Measurements from ENCODE around the gene ZSCAN10.

DNA sequence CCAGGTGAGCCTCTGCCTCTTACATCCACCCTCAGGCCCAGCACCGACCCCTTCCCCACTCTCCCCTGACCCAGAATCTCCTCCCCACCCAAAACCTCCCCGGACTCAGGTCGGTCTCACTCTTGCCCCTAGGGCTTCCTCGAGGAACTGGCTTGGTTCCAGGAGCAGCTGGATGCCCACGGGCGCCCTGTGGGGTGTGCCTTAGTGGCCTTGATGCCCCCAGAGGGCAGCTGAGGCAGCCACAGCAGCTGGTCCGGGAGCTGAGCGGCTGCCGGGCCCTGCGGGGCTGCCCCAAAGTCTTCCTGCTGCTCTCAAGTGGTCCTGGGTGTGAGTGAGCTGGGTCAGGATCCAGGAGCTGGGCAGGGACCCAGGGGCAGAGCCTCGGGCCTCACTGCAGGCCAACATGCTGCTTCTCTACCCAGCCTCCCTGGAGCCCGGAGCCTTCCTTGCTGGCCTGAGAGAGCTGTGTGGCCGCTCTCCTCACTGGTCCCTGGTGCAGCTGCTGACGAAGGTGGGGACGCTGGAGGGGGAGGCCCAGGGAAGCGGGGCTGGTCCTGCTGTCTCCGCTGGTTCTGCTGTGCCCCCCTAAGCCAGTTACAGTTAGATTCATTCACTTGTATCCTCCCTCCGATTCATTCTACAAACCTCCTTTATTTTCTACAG lies 45.4 kb upstream of the ZSCAN10 start:
- TF ChIP-seq, protein P1, sequence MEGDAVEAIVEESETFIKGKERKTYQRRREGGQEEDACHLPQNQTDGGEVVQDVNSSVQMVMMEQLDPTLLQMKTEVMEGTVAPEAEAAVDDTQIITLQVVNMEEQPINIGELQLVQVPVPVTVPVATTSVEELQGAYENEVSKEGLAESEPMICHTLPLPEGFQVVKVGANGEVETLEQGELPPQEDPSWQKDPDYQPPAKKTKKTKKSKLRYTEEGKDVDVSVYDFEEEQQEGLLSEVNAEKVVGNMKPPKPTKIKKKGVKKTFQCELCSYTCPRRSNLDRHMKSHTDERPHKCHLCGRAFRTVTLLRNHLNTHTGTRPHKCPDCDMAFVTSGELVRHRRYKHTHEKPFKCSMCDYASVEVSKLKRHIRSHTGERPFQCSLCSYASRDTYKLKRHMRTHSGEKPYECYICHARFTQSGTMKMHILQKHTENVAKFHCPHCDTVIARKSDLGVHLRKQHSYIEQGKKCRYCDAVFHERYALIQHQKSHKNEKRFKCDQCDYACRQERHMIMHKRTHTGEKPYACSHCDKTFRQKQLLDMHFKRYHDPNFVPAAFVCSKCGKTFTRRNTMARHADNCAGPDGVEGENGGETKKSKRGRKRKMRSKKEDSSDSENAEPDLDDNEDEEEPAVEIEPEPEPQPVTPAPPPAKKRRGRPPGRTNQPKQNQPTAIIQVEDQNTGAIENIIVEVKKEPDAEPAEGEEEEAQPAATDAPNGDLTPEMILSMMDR (IDR thresholded peaks at IDR 0.05; ENCODE audit: low read length) = no peak
- TF ChIP-seq EZH2 (optimal IDR thresholded peaks at IDR 0.05; ENCODE audit: low read depth, low read length) = no peak
- no peak for TF ChIP-seq EZH2phosphoT487 (IDR thresholded peaks at IDR 0.05; ENCODE audit: low read length)

All from MM.1S (cell line).